Stimulated activated naive B cell treated with anti-CD40 and anti-IgM and Interleukin-4, amounts not matched to agents 10 μg/mL and 1 μg/mL and 100 μg/mL, for 72 hours (primary cell): ENCODE measurements around the gene CISD2.
A peak's percentile ranks its signal among the peaks of the same experiment; 100 is the strongest.
"Not testable (repeated sequence)": the region's sequence is repeated elsewhere in the genome, so short reads cannot be mapped to it uniquely, and the experiment has no call there.

Experiments used
- ATAC-seq, 2 donors: fragments of 150-1000 bp; cut with Tn5 transposase; replicated peaks; 2 replicates each; pipeline ENCODE4 v1.10.0; 2021; ENCODE audit warnings: moderate library complexity in 1 of 2
- DNase-seq: peaks from one replicate; pipeline ENCODE4 v3.0.0; 2021
- H3K27ac Mint-ChIP-seq: one replicate; pipeline ENCODE4 v1.8.0; 2022; ENCODE audit warnings: mild to moderate bottlenecking, mixed read lengths
- H3K27me3 Mint-ChIP-seq, 2 donors: one replicate each; pipeline ENCODE4 v1.8.0; 2022; ENCODE audit warnings: mixed read lengths in 2 of 2
- H3K36me3 Mint-ChIP-seq, 2 donors: one replicate each; pipeline ENCODE4 v1.8.0; 2022; ENCODE audit warnings: mixed read lengths in 2 of 2, mild to moderate bottlenecking in 1 of 2
- H3K4me1 Mint-ChIP-seq, 2 donors: one replicate each; pipeline ENCODE4 v1.8.0; 2022; ENCODE audit warnings: mixed read lengths in 2 of 2, mild to moderate bottlenecking in 1 of 2
- H3K4me3 Mint-ChIP-seq, 2 donors: one replicate each; pipeline ENCODE4 v1.8.0; 2022; ENCODE audit warnings: mild to moderate bottlenecking in 2 of 2, mixed read lengths in 2 of 2, moderate library complexity in 1 of 2
- H3K9me3 Mint-ChIP-seq, 2 donors: one replicate each; pipeline ENCODE4 v1.8.0; 2022; ENCODE audit warnings: mixed read lengths in 2 of 2, mild to moderate bottlenecking in 1 of 2

Gene CISD2

DNA sequence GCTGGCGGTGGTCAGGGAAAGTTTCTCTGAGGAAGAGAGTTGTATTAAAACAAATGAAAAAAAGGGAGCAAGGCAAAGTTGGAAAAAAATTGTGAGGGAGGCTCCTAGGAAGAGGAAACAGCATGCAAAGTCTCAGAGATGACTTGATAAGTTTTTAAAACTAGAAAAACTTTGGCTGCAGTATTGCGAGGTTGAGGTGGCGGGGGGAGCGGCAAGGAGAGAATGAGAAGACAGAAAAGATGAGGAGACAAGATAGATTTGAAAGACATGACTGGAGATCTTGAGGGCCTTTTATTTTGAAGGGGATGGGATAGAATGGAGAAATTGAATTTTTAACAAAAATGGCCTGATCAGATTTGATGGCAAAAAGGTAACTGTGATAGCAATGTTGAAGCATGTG lies 36.7 kb upstream of the CISD2 start:
- Mint-ChIP-seq H3K4me3 (no peak overlapping the region), H3K27me3 (no peaks in the 10 kb centered on the region), H3K9me3 (no peaks in the 10 kb centered on the region), H3K36me3 (peaks cover 3 to 6% of the 10 kb centered on the region in 2 donors), H3K4me1 (peaks cover 13 to 21% of the 10 kb centered on the region in 2 donors), H3K27ac (peak overlapping the region; percentile 64)
- ATAC-seq (no peak), DNase-seq (no peak)

DNA sequence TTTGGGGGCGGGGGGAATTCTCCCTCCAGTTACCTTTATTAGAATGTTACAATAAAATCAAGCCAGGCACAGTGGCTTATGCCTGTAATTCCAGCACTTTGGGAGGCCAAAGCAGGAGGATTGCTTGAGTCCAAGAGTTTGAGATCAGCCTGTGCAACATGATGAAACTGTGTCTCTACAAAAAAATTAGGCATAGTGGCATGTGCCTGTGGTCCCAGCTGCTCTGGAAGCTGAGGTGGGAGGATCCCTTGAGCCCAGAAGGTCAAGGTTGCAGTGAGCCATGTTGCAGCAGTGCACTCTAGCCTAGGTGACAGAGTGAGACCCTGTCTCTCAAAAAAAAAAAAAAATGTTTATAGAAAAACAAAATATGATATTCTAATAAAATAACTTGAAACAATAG lies 36.1 kb upstream of the CISD2 start:
- no peak for DNase-seq
- Mint-ChIP-seq H3K9me3 (no peaks in the 10 kb centered on the region), H3K27ac (no peak overlapping the region), H3K4me3 (no peak overlapping the region), H3K27me3 (no peaks in the 10 kb centered on the region), H3K36me3 (peaks cover 0 to 3% of the 10 kb centered on the region in 2 donors), H3K4me1 (peaks cover 11 to 21% of the 10 kb centered on the region in 2 donors)
- ATAC-seq = no peak

DNA sequence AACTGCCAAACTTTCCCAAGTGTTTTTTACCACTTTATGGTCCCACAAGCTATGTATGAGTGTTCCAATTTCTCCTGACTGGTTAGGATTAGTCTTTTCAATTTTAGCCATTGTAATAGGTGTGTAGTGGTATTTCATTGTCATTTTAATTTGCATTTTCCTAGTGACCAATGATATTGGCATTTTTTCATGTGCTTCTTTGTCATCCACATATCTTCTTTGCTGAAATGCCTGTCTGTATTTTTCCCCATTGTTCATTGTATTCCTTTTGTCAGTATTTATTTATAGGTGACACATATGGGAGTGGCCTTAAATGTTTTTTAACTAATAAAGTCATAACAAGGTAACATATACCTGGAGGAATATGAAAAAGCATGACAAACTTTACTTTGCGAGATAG lies 32.2 kb upstream of the CISD2 start:
- no peak for ATAC-seq
- DNase-seq = no peak
- Mint-ChIP-seq H3K9me3 (no peaks in the 10 kb centered on the region), H3K27ac (no peak overlapping the region), H3K36me3 (peaks cover 10 to 13% of the 10 kb centered on the region in 2 donors), H3K4me1 (peaks cover 2 to 6% of the 10 kb centered on the region in 2 donors), H3K27me3 (no peaks in the 10 kb centered on the region), H3K4me3 (no peak overlapping the region)

DNA sequence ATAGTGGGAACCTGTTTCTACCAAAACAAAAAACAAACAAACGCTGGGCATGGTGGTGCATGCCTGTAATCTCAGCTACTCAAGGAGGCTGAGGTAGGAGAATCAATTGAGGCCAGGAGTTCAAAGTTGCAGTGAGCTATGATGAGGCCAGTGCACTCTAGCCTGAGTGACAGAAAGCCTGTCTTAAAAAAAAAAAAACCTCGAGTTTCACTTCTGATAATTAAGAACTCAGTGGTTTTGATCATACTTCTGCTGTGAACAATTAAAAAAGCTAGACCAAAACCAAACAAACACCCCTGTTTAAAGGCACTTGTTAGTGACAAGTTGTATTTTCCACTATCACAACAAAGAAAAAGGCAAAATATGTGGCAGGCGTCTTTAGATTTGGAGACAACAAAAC lies 26.4 kb upstream of the CISD2 start:
- Mint-ChIP-seq H3K27ac (no peak overlapping the region), H3K27me3 (no peaks in the 10 kb centered on the region), H3K9me3 (no peaks in the 10 kb centered on the region), H3K36me3 (peaks cover 10 to 13% of the 10 kb centered on the region in 2 donors), H3K4me3 (no peak overlapping the region), H3K4me1 (no peaks in the 10 kb centered on the region)
- ATAC-seq (peak; percentile 63), DNase-seq (no peak)

DNA sequence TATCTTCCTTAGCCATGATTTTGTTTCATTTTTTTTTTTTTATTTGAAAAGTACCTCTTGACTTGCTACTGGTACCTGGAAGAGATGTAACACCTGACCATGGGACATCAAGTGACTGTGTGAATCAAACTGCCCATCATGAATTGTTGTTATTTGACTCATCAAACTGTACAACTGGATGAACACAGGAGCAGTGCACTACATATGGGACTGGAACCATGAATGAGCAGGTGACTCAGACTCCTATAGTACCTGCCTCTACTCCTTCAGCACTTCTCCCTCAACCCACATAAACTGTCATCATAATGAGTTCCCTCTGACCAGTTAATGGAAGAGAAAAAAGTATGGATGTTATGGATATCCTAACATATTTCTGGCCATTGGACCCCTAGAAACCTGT lies 25.5 kb upstream of the CISD2 start:
- H3K27ac Mint-ChIP-seq = no peak overlapping the region
- H3K4me1 Mint-ChIP-seq = no peaks in the 10 kb centered on the region
- no peaks in the 10 kb centered on the region for H3K27me3 Mint-ChIP-seq
- H3K9me3 Mint-ChIP-seq = no peaks in the 10 kb centered on the region
- ATAC-seq = no peak
- DNase-seq = no peak
- peaks cover 10 to 13% of the 10 kb centered on the region in 2 donors for H3K36me3 Mint-ChIP-seq
- no peak overlapping the region for H3K4me3 Mint-ChIP-seq

DNA sequence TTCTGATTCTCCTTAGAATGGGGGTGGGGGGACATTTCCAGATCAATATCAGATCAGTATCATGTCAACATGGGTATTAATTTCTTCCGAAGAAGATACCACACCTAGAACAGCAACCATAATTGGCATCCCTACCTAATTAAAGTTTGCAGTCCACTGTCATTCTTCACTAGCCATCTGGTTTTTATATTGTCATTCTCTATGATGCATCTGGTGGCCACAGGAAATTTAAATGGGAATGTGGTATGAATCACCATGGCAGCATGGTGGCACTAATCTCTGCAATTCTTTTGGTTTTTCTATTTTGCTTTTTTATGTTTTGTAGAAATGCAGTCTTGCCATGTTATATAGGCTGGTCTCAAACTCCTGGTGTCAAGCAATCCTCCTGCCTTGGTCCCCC lies 24.9 kb upstream of the CISD2 start:
- Mint-ChIP-seq H3K9me3 (no peaks in the 10 kb centered on the region), H3K4me3 (no peak overlapping the region), H3K4me1 (no peaks in the 10 kb centered on the region), H3K36me3 (peaks cover 10 to 13% of the 10 kb centered on the region in 2 donors), H3K27me3 (no peaks in the 10 kb centered on the region), H3K27ac (no peak overlapping the region)
- ATAC-seq (no peak), DNase-seq (no peak)

DNA sequence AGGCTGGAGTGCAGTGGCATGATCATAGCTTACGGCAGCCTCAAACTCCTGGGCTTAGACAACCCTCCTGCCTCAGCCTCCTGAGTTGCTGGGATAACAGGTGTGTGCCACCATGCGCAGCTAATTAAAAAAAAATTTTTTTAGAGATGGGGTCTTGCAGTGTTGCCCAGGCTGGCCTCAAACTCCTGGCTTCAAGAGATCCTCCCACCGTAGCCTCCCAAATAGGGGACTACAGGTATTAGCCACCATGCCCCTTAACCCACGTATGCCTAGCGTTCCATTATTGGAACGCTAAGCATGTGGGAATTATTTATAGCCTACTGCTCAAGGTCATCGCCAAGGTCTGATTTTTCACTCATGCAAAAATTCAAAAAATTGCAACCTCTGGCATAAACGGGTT lies 21.1 kb upstream of the CISD2 start:
- no peak for DNase-seq
- Mint-ChIP-seq H3K36me3 (no peaks in the 10 kb centered on the region), H3K9me3 (no peaks in the 10 kb centered on the region), H3K4me3 (no peak overlapping the region), H3K27me3 (no peaks in the 10 kb centered on the region), H3K4me1 (no peaks in the 10 kb centered on the region), H3K27ac (no peak overlapping the region)
- ATAC-seq = no peak

DNA sequence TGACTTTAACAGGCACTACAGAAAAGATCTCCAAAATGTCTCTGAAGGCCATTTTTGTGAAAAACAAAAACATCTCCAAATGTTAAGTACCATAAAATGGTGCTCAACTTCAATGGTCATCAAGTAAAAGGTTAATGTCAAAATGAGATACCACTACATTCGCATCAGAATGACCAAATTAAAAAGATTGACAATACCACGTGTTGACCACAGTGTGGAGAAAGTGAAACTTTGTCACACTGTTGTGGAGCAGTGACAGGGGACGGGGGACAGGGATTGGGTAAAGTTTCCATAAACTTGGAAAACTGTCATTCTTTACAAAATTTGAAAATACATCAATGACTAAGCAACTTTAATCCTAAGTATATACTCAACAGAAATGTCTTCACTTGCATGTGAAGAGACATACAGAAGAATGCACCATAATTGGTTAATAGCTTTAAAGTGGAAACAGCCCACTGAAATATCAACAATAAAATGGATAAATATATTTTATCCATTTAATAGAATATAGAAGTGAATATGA lies 19.1 kb upstream of the CISD2 start:
- no peak for ATAC-seq
- H3K27ac Mint-ChIP-seq = no peak overlapping the region
- H3K9me3 Mint-ChIP-seq = peaks cover 2 to 4% of the 10 kb centered on the region in 2 donors
- H3K4me1 Mint-ChIP-seq = no peaks in the 10 kb centered on the region
- DNase-seq = no peak
- H3K27me3 Mint-ChIP-seq = no peaks in the 10 kb centered on the region
- no peak overlapping the region for H3K4me3 Mint-ChIP-seq
- peaks cover 1 to 4% of the 10 kb centered on the region in 2 donors for H3K36me3 Mint-ChIP-seq

DNA sequence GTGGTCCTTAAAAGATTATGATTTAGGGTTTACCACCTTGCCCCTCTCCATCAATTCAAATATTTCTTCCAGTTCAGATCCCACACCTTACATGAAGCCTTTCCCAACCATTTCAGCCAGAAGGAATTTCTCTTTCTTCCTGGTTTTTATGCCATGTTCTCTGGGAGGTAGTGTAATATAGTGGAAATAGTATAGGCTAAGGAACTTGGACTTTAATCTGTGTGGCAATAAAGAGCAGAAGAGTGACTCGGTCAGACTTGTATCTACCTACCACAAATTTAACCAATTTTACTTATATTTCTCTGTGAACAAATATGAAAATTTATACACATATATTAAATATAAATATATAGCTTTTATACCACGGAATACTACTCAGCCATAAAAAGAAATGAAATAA lies 18.4 kb upstream of the CISD2 start:
- ATAC-seq (no peak), DNase-seq (no peak)
- H3K4me3 Mint-ChIP-seq = no peak overlapping the region
- H3K4me1 Mint-ChIP-seq = no peaks in the 10 kb centered on the region
- no peak overlapping the region for H3K27ac Mint-ChIP-seq
- H3K27me3 Mint-ChIP-seq = no peaks in the 10 kb centered on the region
- H3K9me3 Mint-ChIP-seq = peaks cover 2 to 4% of the 10 kb centered on the region in 2 donors
- peaks cover 1 to 4% of the 10 kb centered on the region in 2 donors for H3K36me3 Mint-ChIP-seq

DNA sequence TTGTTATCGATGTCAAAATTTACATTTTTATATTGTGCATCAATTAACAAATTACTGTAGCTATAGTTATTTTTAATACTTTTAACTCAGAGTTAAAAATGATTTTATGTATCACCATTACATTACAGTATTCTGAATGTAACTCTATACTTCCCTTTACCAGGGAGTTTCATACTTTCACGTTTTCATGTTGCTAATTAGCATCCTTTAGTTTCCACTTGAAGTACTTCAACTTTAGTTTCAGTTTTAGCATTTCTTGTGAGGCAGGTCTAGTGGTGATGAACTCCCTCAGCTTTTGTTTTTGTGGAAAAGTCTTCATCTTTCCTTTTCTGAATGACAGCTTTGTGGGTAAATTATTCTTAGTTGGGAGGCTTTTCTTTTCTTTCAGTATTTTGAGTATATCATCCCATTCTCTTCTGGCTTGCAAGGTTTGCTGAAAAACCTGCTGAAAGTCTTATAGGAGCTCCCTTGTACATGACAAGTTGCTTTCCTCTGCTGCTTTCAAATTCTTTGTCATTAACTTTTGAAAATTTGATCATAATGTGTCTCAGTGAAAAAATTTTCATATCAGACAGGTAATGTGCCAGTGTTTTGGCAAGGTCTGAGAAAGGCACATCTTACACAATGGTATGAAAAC lies 9.8 kb upstream of the CISD2 start:
- H3K4me3 Mint-ChIP-seq = no peak overlapping the region
- no peaks in the 10 kb centered on the region for H3K27me3 Mint-ChIP-seq
- DNase-seq (no peak), ATAC-seq (peak; percentile 55 to 63)
- peak overlapping the region; percentile 56 for H3K27ac Mint-ChIP-seq
- H3K4me1 Mint-ChIP-seq = peaks cover 4 to 16% of the 10 kb centered on the region in 2 donors
- peaks cover 12 to 26% of the 10 kb centered on the region in 2 donors for H3K36me3 Mint-ChIP-seq
- H3K9me3 Mint-ChIP-seq = peaks cover 11 to 15% of the 10 kb centered on the region in 2 donors

DNA sequence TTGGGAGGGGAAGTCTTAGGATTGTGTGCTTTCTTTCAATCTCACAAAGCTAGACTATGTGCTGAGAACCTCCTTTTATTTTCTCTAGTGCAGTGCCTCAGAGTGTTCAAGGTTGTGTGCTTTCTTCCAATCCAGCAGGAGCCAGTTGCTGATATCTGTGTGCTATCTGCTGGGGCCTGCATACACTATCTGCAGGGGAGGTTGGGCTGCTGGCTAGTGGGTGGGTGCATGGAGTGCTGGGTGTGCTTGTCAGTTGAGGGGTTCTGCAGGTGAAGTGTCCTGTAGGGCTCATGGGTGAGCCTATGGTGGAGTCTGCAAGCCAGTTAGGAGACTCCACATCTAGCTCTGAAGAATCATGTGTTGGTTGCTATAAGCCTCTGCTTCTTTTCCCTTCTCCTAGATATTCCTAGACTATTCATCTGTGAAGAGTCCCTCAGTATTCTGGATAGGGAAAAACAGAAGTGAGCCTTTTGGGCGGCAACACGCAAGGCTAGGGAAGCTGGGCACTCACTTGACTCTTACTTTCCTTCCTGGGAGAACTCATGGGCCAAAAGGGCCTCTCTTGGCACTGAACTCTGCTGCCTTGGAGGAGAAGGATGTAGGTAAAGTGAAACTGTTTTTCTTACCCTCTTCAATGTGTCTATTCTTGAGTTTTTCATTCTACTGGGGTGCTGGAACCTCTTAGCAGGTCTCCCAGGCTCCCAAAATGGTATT lies 8.0 kb upstream of the CISD2 start:
- DNase-seq (no peak), ATAC-seq (no peak)
- Mint-ChIP-seq H3K4me1 (peaks cover 6 to 23% of the 10 kb centered on the region in 2 donors), H3K36me3 (peaks cover 22 to 35% of the 10 kb centered on the region in 2 donors), H3K27ac (no peak overlapping the region), H3K9me3 (peaks cover 11 to 15% of the 10 kb centered on the region in 2 donors), H3K4me3 (no peak overlapping the region), H3K27me3 (no peaks in the 10 kb centered on the region)

DNA sequence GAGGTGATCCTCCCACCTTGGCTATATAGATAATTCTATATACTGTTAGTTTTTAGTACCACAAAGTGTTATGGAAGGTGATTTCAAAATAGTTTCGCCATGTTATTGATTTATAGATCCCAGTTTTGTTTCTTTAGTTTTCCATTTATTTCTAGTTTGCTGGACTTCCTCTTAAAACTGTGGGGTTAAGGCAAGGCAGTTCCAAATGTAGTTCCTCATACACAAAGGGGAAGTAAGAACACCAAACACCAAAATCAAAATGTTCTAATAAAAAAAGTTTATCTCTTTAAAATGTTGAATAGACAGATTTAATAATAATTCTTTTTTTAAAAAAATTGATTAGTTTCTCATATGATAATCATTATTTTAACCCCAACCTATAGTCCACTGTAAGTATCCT lies 6.8 kb upstream of the CISD2 start:
- Mint-ChIP-seq H3K4me3 (no peak overlapping the region), H3K36me3 (peaks cover 20 to 35% of the 10 kb centered on the region in 2 donors), H3K9me3 (peaks cover 11 to 15% of the 10 kb centered on the region in 2 donors), H3K27me3 (no peaks in the 10 kb centered on the region), H3K4me1 (peaks cover 8 to 24% of the 10 kb centered on the region in 2 donors), H3K27ac (peak overlapping the region; percentile 20)
- DNase-seq (no peak), ATAC-seq (no peak)

DNA sequence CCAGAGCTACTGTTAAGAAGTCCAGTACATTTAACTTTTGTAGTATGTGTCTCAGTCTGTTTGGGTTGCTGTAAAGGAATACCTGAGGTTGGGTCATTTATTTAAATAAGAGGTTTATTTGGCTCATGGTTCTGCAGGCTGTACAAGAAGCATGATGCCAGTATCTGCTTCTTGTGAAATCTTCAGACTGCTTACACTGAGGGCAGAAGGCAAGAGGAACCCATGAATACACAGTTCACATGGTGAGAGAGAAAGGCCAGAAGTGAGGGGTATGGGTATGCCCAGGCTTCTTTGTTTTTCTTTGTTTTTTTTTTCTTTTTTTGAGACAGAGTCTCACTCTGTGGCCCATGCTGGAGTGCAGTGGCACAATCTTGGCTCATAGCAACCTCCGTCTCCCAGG lies 6.0 kb upstream of the CISD2 start:
- DNase-seq = no peak
- Mint-ChIP-seq H3K4me3 (no peak overlapping the region), H3K27me3 (no peaks in the 10 kb centered on the region), H3K36me3 (peaks cover 20 to 35% of the 10 kb centered on the region in 2 donors), H3K4me1 (peaks cover 8 to 29% of the 10 kb centered on the region in 2 donors), H3K9me3 (peaks cover 11 to 15% of the 10 kb centered on the region in 2 donors), H3K27ac (no peak overlapping the region)
- no peak for ATAC-seq

DNA sequence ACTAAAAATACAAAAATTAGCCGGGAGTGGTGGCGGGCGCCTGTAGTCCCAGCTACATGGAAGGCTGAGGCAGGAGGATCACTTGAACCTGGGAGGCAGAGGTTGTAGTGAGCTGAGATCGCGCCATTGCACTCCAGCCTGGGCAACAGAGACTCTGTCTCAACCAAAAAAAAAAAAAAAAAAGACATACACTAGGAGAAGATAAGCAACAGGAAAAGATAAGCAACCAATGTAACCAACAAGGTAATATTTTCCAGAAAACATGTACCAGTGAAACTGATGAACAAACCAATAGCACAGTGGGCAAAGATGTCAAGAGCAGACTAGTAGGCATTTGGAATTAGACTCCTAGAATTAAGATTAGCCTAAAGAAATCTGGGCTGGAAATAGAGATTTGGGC lies 3.5 kb upstream of the CISD2 start:
- DNase-seq, H3K27me3 Mint-ChIP-seq, H3K9me3 Mint-ChIP-seq, H3K4me3 Mint-ChIP-seq, H3K27ac Mint-ChIP-seq, ATAC-seq: not testable (repeated sequence)
- H3K4me1 Mint-ChIP-seq = peaks cover 8 to 31% of the 10 kb centered on the region in 2 donors
- H3K36me3 Mint-ChIP-seq = peaks cover 16 to 21% of the 10 kb centered on the region in 2 donors
